Thyroid gland (tissue), 4 donors: Measurements from ENCODE around the gene UTS2R. TPM values are rescaled to one million over a fixed set of nuclear protein-coding genes. Genes with fewer than 3 reads are reported as not detected.
"Not testable (repeated sequence)": the region's sequence is repeated elsewhere in the genome, so short reads cannot be mapped to it uniquely, and the experiment has no call there.

ENCODE experiments used
- DNase-seq, 2 donors: peaks; one replicate each; pipeline ENCODE4 v3.0.0-alpha.2; 2019
- H3K27ac ChIP-seq, 3 donors: fragments of 200-600 bp; sonication (generic); 1 replicate in 2 of 3; 2 replicates in 1 of 3; pipeline ENCODE4 v1.5.1; 2016 to 2019; ENCODE audit warnings: mild to moderate bottlenecking in 1 of 3, moderate library complexity in 1 of 3
- H3K27me3 ChIP-seq: fragments of 200-600 bp; sonication (generic); one replicate; pipeline ENCODE4 v1.5.1; 2019
- H3K36me3 ChIP-seq, 2 donors: fragments of 200-600 bp; sonication (generic); one replicate each; pipeline ENCODE4 v1.5.1; 2016 to 2019
- H3K4me1 ChIP-seq, 2 donors: fragments of 200-600 bp; sonication (generic); one replicate each; pipeline ENCODE4 v1.5.1; 2017 to 2019
- H3K4me3 ChIP-seq, 3 donors: fragments of 200-600 bp; sonication (generic); replicated peaks in 1 of 3; 1 replicate in 2 of 3; 2 replicates in 1 of 3; pipeline ENCODE4 v1.5.1; 2016; ENCODE audit warnings: mild to moderate bottlenecking in 1 of 3
- H3K9me3 ChIP-seq: fragments of 200-600 bp; sonication (generic); one replicate; pipeline ENCODE4 v1.5.1; 2017
- CTCF ChIP-seq, 6 experiments: fragments of 200-600 bp in 3 of 6; fragments of 450-650 bp in 3 of 6; sonication (generic) in 3 of 6; IDR thresholded peaks; one replicate each; pipeline ENCODE4 v1.5.1; 2016 to 2019; ENCODE audit warnings: antibody characterized with exemption in 6 of 6, mild to moderate bottlenecking in 2 of 6, inconsistent platforms in 1 of 6, moderate library complexity in 1 of 6
- POLR2A ChIP-seq, 2 donors: fragments of 450-650 bp; IDR thresholded peaks; one replicate each; pipeline ENCODE4 v1.6.1; 2017; ENCODE audit warnings: antibody characterized with exemption in 2 of 2, mild to moderate bottlenecking in 2 of 2, moderate library complexity in 1 of 2
- WGBS, 2 donors: methylation state at CpG; one replicate each; pipeline ENCODE4 v1.1.5; 2017; 5-methylcytosine and 5-hydroxymethylcytosine counted together
- intact Hi-C: fragments of 100-400 bp; cut with DNase I; formaldehyde crosslinking; loops from one replicate; pipeline ENCODE4 v1.15.1; 2023
- total RNA-seq, 4 donors: library from RNA; depleted of rRNA; stranded (reverse); fragments of >200 nt; gene quantifications; one replicate each; pipeline ENCODE4 v1.2.3, GENCODE V29; 2016

Gene UTS2R
- total RNA-seq, 4 donors from 2014 or later, result 0.22 to 6.6 (median 3.9) TPM

- H3K27ac ChIP-seq, result no peak overlapping the region
- H3K4me3 ChIP-seq, result no peak overlapping the region
- no peaks in the 10 kb centered on the region for H3K9me3 ChIP-seq
- DNase-seq, result no peak
- peaks cover 5 to 12% of the 10 kb centered on the region in 2 donors for H3K4me1 ChIP-seq
- TF ChIP-seq POLR2A (IDR thresholded peaks at IDR 0.05), result no peak
- no peak for TF ChIP-seq CTCF (IDR thresholded peaks at IDR 0.05)
- H3K36me3 ChIP-seq, result no peaks in the 10 kb centered on the region
- intact Hi-C loops, result no loop called here
- 91% methylated on average over 5 of the region's 5 CpGs for WGBS, 2 donors
- H3K27me3 ChIP-seq, result no peaks in the 10 kb centered on the region
Observed at GRCh38 chr17:82343560-82343959, 28.0 kb upstream of the UTS2R start.

- no peak for TF ChIP-seq CTCF (IDR thresholded peaks at IDR 0.05)
- TF ChIP-seq POLR2A (IDR thresholded peaks at IDR 0.05), result no peak
- WGBS, 2 donors, result 77 to 86% methylated on average over 11 to 15 of the region's 24 CpGs
- Histone ChIP-seq H3K9me3 (no peaks in the 10 kb centered on the region), H3K36me3 (no peaks in the 10 kb centered on the region), H3K27me3 (no peaks in the 10 kb centered on the region), H3K4me1 (peaks cover 2 to 9% of the 10 kb centered on the region in 2 donors), H3K27ac (no peak overlapping the region), H3K4me3 (no peak overlapping the region)
- no peak for DNase-seq
- intact Hi-C loops, result no loop called here
Observed at GRCh38 chr17:82344175-82344907, 27.2 kb upstream of the UTS2R start.

- no peak overlapping the region for H3K27ac ChIP-seq
- no peaks in the 10 kb centered on the region for H3K36me3 ChIP-seq
- H3K27me3 ChIP-seq, result no peaks in the 10 kb centered on the region
- H3K4me3 ChIP-seq, result no peak overlapping the region
- intact Hi-C loops, result no loop called here
- 84 to 91% methylated on average over 40 to 42 of the region's 42 CpGs for WGBS, 2 donors
- no peaks in the 10 kb centered on the region for H3K9me3 ChIP-seq
- no peak for TF ChIP-seq POLR2A (IDR thresholded peaks at IDR 0.05)
- no peak for DNase-seq
- peaks cover 0 to 6% of the 10 kb centered on the region in 2 donors for H3K4me1 ChIP-seq
Observed at GRCh38 chr17:82345151-82345976, 26.2 kb upstream of the UTS2R start.

GRCh38 chr17:82346342-82347300 lies 24.9 kb upstream of the UTS2R start:
- WGBS, 2 donors, result 73 to 85% methylated on average over 27 of the region's 28 CpGs
- Histone ChIP-seq H3K4me3 (no peak overlapping the region), H3K9me3 (no peaks in the 10 kb centered on the region), H3K27me3 (no peaks in the 10 kb centered on the region), H3K4me1 (peaks cover 0 to 6% of the 10 kb centered on the region in 2 donors), H3K27ac (no peak overlapping the region), H3K36me3 (no peaks in the 10 kb centered on the region)
- DNase-seq, result no peak
- TF ChIP-seq CTCF (IDR thresholded peaks at IDR 0.05) (no peak), POLR2A (IDR thresholded peaks at IDR 0.05) (no peak)
- intact Hi-C loops, result no loop called here

- WGBS, 2 donors, result 82% methylated on average over 10 to 11 of the region's 11 CpGs
- H3K36me3 ChIP-seq, H3K27me3 ChIP-seq, H3K9me3 ChIP-seq, intact Hi-C loops, H3K4me3 ChIP-seq, H3K27ac ChIP-seq, DNase-seq: not testable (repeated sequence)
- peaks cover 0 to 10% of the 10 kb centered on the region in 2 donors for H3K4me1 ChIP-seq
Observed at GRCh38 chr17:82347994-82348393, 23.6 kb upstream of the UTS2R start.
